Skeletal muscle satellite cell (primary cell): ENCODE measurements around the gene RNF128. TPM values are rescaled to one million over a fixed set of nuclear protein-coding genes. Genes with fewer than 3 reads are reported as not detected.

Source experiments
- H3K27me3 ChIP-seq: 2 replicates; pipeline ENCODE4 v1.7.0; 2013; ENCODE audit warnings: low read length; ENCODE audit not compliant: control insufficient read depth, insufficient read depth
- H3K36me3 ChIP-seq: 2 replicates; pipeline ENCODE4 v1.7.0; 2013; ENCODE audit warnings: mild to moderate bottlenecking, control low read depth, low read length; ENCODE audit not compliant: insufficient read depth
- H3K4me1 ChIP-seq: 2 replicates; pipeline ENCODE4 v1.7.0; 2013; ENCODE audit warnings: low read length; ENCODE audit not compliant: control insufficient read depth, insufficient read depth
- H3K4me2 ChIP-seq: 2 replicates; pipeline ENCODE4 v1.7.0; 2013; ENCODE audit warnings: mild to moderate bottlenecking, low read length
- H3K4me3 ChIP-seq: 2 replicates; pipeline ENCODE4 v1.7.0; 2013; ENCODE audit warnings: low read length
- H3K9ac ChIP-seq: 2 replicates; pipeline ENCODE4 v1.7.0; 2013; ENCODE audit warnings: mild to moderate bottlenecking, low read depth, low read length, moderate library complexity
- H3K9me3 ChIP-seq: replicated peaks from 2 replicates; pipeline ENCODE4 v1.7.0; 2013; ENCODE audit warnings: mild to moderate bottlenecking, control low read depth, low read length
- total RNA-seq: library from RNA; depleted of rRNA; stranded (reverse); fragments of >200 nt; gene quantifications from 2 replicates; pipeline ENCODE4 v1.2.3, GENCODE V29; 2012; rRNA removed

Gene RNF128
- total RNA-seq = 0.22 and 0.25 TPM in 2 replicates

- peak within 1 kb of the TSS; percentile 72 for H3K4me3 ChIP-seq
- peaks cover 7% of the 10 kb centered on the region for H3K27me3 ChIP-seq
- H3K4me1 ChIP-seq = no peaks in the 10 kb centered on the region
- H3K4me2 ChIP-seq = peak within 1 kb of the TSS; percentile 88
- H3K36me3 ChIP-seq = no peaks in the 10 kb centered on the region
- peak within 1 kb of the TSS; percentile 65 for H3K9ac ChIP-seq
- H3K9me3 ChIP-seq = no peaks in the 10 kb centered on the region
These were observed at the start of gene RNF128 for GRCh38 chrX:106726485-106727437. Gene RNF128, plus strand, starts transcription at chrX:106726701. Its CDS starts 213 bp downstream, at chrX:106726914.

- Histone ChIP-seq H3K4me2 (no peak overlapping the region), H3K4me3 (no peak overlapping the region), H3K27me3 (peaks cover 6% of the 10 kb centered on the region), H3K36me3 (no peaks in the 10 kb centered on the region), H3K9me3 (no peaks in the 10 kb centered on the region), H3K4me1 (no peaks in the 10 kb centered on the region), H3K9ac (no peak overlapping the region)
These were observed 45.8 kb upstream of the RNF128 start for GRCh38 chrX:106680716-106681115.

- H3K9ac ChIP-seq = no peak overlapping the region
- H3K4me3 ChIP-seq = no peak overlapping the region
- no peaks in the 10 kb centered on the region for H3K36me3 ChIP-seq
- H3K27me3 ChIP-seq = peaks cover 6% of the 10 kb centered on the region
- H3K4me1 ChIP-seq = no peaks in the 10 kb centered on the region
- no peak overlapping the region for H3K4me2 ChIP-seq
- H3K9me3 ChIP-seq = no peaks in the 10 kb centered on the region
These were observed 42.3 kb upstream of the RNF128 start for GRCh38 chrX:106684207-106684606.

GRCh38 chrX:106692425-106693065 lies 34.0 kb upstream of the RNF128 start:
- H3K27me3 ChIP-seq = peaks cover 17% of the 10 kb centered on the region
- no peaks in the 10 kb centered on the region for H3K36me3 ChIP-seq
- H3K4me1 ChIP-seq = peaks cover 8% of the 10 kb centered on the region
- no peak overlapping the region for H3K9ac ChIP-seq
- H3K9me3 ChIP-seq = no peaks in the 10 kb centered on the region
- H3K4me3 ChIP-seq = no peak overlapping the region
- no peak overlapping the region for H3K4me2 ChIP-seq

- H3K36me3 ChIP-seq = no peaks in the 10 kb centered on the region
- H3K9me3 ChIP-seq = no peaks in the 10 kb centered on the region
- H3K27me3 ChIP-seq = peaks cover 17% of the 10 kb centered on the region
- H3K4me2 ChIP-seq = no peak overlapping the region
- no peak overlapping the region for H3K4me3 ChIP-seq
- H3K9ac ChIP-seq = no peak overlapping the region
- H3K4me1 ChIP-seq = peaks cover 7% of the 10 kb centered on the region
These were observed 30.0 kb upstream of the RNF128 start for GRCh38 chrX:106696502-106696901.

- H3K4me3 ChIP-seq = no peak overlapping the region
- peaks cover 7% of the 10 kb centered on the region for H3K4me1 ChIP-seq
- peaks cover 8% of the 10 kb centered on the region for H3K27me3 ChIP-seq
These were observed 27.8 kb upstream of the RNF128 start for GRCh38 chrX:106698693-106699092.

GRCh38 chrX:106702636-106703035 lies 23.9 kb upstream of the RNF128 start:
- no peaks in the 10 kb centered on the region for H3K9me3 ChIP-seq
- H3K9ac ChIP-seq = no peak overlapping the region
- H3K4me2 ChIP-seq = no peak overlapping the region
- no peaks in the 10 kb centered on the region for H3K36me3 ChIP-seq
- no peaks in the 10 kb centered on the region for H3K27me3 ChIP-seq
- peaks cover 11% of the 10 kb centered on the region for H3K4me1 ChIP-seq
- no peak overlapping the region for H3K4me3 ChIP-seq

More at GRCh38 chrX:106698693-106699092, 27.8 kb upstream of the RNF128 start:
- H3K4me2 ChIP-seq = no peak overlapping the region
- H3K9me3 ChIP-seq = no peaks in the 10 kb centered on the region
- H3K36me3 ChIP-seq = no peaks in the 10 kb centered on the region
- no peak overlapping the region for H3K9ac ChIP-seq

- Histone ChIP-seq H3K4me1 (peaks cover 20% of the 10 kb centered on the region), H3K9me3 (no peaks in the 10 kb centered on the region), H3K4me2 (no peak overlapping the region), H3K4me3 (no peak overlapping the region), H3K9ac (no peak overlapping the region), H3K27me3 (no peaks in the 10 kb centered on the region), H3K36me3 (no peaks in the 10 kb centered on the region)
These were observed 20.0 kb upstream of the RNF128 start for GRCh38 chrX:106706466-106706865.

GRCh38 chrX:106707771-106708454 lies 18.6 kb upstream of the RNF128 start:
- H3K9me3 ChIP-seq = no peaks in the 10 kb centered on the region
- peaks cover 3% of the 10 kb centered on the region for H3K27me3 ChIP-seq
- no peaks in the 10 kb centered on the region for H3K36me3 ChIP-seq
- peak overlapping the region; percentile 58 for H3K4me2 ChIP-seq
- H3K9ac ChIP-seq = peak overlapping the region; percentile 65
- peak overlapping the region; percentile 30 for H3K4me3 ChIP-seq
- H3K4me1 ChIP-seq = peaks cover 20% of the 10 kb centered on the region

GRCh38 chrX:106710771-106711170 lies 15.7 kb upstream of the RNF128 start:
- H3K4me1 ChIP-seq = peaks cover 20% of the 10 kb centered on the region
- H3K4me2 ChIP-seq = no peak overlapping the region
- H3K4me3 ChIP-seq = no peak overlapping the region
- H3K9me3 ChIP-seq = no peaks in the 10 kb centered on the region
- H3K9ac ChIP-seq = no peak overlapping the region
- no peaks in the 10 kb centered on the region for H3K36me3 ChIP-seq
- H3K27me3 ChIP-seq = peaks cover 10% of the 10 kb centered on the region

- peaks cover 20% of the 10 kb centered on the region for H3K4me1 ChIP-seq
- H3K27me3 ChIP-seq = peaks cover 15% of the 10 kb centered on the region
- no peaks in the 10 kb centered on the region for H3K36me3 ChIP-seq
- no peak overlapping the region for H3K4me3 ChIP-seq
- no peak overlapping the region for H3K9ac ChIP-seq
- H3K4me2 ChIP-seq = no peak overlapping the region
- H3K9me3 ChIP-seq = no peaks in the 10 kb centered on the region
These were observed 15.1 kb upstream of the RNF128 start for GRCh38 chrX:106711375-106711774.
